Activated effector memory CD4-positive, alpha-beta T cell treated with Interleukin-2 at 50 U/mL for 16 hours (primary cell): ENCODE measurements around the gene RGSL1.

Experiments used
- DNase-seq: peaks from one replicate; pipeline ENCODE4 v3.0.0-alpha.2; 2020

Gene RGSL1

DNA sequence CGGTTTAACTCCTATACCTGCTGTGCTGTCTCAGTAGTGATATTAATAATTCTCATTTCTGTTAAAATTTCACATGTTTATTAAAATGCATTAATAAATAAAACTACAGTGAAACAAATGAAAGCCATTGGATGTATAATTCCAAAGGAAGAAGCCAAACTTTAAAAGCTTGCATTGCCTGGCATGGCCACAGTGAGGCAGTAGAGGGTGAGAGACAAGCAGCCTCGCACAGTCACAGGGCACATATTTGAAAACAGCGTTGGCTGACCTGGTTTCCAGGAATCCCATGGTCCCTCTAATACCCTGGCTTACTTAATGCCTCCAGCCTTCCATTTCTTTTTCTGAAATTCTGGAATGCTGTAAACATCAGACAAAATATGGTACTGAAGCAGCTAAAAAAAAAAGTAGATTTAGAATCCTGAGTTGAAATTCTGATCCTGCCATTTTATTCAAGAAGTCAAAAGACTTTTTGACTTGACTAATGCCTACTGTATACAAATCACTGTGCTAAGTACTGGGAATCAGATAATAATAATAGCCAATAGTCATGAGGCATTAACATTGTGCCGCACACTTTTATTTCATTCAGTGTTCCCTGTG lies 145.8 kb downstream of the RGSL1 start:
- peak; percentile 38 for DNase-seq

DNA sequence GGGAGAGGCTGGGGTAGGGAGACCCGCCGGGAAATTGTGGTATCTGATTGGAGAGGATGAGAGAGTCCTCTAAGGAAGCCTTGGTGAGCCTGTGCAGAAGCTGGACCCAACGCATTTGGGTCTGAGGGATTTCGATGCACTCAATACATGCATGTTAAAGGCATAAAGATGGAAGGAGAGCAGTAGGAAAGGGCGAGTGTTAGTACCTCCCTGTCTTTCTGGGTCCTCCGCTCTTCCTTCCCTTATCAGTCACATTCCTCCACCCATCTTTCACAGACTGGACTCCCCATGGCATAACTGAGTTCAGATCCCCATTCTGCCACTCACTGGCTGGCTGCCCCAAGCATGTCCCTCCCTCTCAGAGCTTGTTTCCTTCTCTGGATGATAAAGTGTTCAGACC lies 147.0 kb downstream of the RGSL1 start:
- DNase-seq = no peak

DNA sequence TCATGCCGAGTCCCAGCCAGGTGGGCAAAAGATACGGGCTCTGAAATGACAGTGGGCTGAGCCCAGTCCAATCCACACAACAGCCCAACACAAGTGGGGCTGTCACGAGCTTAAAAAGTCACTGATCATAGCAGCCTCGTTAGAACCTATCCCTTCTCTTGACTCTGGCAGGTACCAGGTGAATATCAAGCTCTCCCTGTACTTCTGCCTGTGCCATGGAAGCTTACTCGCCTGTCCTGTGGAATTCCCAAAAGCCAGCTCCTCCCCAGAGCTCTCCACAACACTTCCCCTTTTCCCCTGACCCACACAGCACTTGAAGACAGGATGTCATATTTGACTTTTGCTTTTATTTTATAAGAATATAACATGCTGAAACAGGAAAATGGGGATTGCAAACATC lies 148.3 kb downstream of the RGSL1 start:
- DNase-seq = no peak

GRCh38 chr1:182599339-182599738 lies 149.4 kb downstream of the RGSL1 start:
- no peak for DNase-seq

GRCh38 chr1:182600036-182600713 lies 150.2 kb downstream of the RGSL1 start:
- DNase-seq = no peak

DNA sequence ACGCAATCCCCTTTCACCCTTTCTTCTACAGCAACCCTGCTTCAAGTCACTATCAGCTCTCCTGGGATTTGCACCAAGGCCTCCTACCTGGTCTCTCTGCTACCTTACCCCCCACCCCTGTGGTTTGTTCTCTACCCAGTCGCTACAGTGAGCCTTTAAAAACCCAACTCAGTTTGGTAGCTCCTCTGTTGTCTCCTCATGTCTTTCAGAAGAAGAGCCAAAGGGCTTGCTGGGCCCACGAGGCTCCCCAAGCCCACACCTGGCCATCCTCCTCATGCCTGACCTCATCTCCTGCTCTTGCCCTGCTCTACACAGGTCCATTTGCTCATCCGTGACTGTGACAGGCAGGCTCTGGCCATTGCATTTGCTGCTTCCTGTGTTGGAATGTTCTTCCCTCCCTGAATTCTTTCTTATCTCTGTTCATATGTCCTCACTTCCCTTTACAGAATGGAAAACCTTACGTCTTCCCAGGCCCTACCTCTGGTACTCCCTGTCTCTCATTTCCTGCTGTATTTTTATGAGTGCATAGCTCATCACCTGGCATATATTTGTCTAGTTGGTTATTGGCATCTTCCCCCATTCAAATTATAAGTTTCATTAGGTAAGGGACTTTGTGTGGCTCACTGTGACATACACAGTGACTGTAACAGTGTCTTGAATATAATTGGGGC lies 150.9 kb downstream of the RGSL1 start:
- DNase-seq = no peak

DNA sequence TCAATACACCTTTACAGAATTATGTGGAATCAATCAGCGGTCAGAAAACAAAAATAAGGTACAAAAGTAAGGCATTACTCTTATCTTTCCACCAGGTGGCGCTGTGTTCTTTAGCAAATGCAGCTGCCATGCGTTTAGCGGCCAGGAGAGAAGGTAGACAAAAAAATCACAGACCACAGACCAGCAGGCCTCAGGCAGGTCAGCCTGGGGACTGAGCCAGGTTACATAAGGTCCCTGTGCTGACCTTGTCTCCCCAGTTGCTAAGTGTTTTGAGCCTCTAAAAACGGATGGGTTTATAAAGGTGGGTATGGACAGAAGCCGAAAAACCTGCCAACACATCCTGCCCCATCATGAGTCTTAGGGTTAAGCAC lies 151.5 kb downstream of the RGSL1 start:
- DNase-seq = peak; percentile 49

DNA sequence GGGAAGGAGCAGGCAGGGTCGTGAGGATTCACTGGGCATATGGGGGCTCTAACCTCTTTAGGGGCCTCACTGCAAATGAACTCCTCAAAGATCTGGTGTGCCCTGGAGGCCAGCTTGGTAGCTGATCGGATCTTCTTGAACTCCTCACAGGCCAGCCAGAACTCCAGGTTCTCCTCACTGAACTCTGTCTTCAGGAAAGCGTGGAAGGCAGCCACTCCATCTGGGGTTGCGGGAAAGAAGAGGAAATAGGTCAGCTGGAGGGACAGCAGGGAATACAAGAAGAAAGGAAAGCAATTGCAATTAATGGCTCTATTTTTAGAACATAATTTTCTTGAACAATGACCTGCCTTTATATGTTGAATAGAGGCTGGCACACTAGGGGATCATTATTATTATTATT lies 152.0 kb downstream of the RGSL1 start:
- no peak for DNase-seq

DNA sequence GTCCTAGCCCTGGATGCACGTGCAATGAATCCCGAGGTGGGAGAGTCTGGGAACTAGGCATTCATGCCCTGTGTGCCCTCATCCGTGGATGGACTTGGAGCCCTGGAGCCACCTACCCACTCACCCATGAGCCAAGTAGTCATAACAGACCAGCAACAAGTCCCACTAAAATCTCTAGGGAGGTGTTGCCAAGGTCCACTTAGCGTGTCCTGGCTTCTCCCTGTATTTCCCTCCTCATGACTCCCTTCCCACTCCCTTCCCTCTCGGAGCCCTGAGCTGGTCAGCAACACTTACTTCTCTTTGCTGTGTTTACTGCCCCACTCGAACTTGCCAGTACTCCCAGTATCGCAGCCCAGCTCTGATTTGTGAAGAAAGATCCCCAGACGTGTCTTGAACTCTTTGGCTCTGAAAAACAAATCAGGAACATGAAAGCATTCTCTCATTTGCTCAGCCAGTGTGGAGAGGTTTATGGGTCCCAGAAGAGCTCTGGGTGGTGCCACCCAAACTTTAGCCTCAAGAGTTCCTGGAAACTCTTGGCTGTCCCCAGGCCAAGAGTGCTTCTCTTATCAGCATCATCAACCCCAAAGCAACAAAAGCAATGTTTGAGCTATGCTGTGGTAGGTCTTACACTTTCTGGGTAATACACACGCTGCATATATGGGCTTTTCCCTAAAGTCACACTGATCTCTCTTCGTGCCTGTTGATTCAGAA lies 153.1 kb downstream of the RGSL1 start:
- no peak for DNase-seq

DNA sequence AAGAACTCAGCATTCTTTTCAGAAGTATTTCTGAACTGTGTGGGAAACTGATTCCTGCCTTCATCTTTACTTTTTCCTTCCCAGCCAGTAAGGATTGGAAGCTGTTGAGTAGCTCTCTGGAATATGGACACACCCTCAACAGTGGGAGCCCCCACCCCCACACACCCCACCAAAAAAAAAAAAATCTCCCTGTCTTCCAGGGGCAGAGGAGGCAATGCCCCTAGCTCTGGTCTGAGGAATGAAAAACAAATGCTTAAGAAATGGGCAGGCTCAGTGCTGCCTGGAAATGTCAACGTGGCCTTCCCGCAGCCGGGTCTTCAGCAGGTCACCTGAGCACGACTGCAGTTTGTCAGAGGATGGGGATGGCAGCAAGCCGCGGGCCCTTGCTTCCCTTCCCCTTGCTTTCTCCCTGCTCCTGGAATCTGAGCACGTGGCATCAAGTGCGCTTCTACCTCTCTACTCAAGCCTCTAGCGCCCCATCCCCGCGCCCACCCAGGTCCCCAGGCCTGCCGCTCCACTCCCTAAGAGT lies 153.8 kb downstream of the RGSL1 start:
- no peak for DNase-seq

DNA sequence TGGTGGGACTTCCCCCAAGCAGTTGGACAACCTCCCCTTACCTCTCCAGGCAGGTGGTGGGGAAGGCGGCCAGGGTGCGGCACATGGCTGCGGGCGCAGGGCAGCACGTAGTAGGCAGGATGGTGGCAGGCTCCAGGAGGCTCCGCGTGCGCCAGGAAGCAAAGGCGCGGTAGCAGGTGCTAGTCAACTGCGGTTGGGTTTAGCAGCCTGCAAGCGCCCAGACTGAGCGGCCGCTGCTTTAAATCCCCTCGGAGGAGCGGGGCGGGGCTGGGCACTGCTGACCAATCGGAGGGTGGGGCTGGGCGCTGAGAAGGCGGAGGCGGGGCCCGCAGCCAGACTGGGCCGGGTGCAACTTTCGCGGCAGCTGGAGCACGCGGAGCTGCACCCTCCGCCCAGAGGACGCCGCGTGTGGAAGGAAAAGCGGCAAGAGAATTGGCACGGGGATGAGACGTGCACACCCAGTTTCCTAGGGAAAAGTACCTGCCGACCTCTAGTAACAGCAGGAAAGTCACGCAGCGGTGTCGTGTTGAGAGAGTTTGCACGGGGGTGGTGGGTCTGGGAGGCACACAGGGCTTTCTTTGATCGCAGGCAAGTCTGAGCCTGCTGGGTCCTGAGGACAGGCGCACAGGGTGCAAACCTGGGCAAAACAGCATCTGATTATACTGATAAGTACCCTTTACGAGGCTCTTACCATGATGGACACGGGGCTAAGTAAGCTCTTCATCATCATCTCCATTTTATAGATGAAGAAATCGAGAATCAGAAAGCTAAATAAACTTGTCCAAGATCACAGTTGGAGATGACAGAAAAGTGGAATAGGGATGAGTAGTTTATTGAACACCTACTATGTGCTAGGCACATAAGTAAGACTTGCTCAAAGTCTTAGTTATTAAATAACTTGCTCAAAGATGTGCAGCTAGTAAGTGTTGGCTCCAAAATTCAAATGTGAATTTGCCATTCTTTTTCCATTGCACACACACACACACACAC lies 154.5 kb downstream of the RGSL1 start, which contains the start of gene RGS16:
RGS16 (minus strand) TSS at position 215 of the 990 bp plus-strand sequence; CDS start at position 85, 130 bp downstream.
- DNase-seq = peak; percentile 86

GRCh38 chr1:182607566-182607965 lies 157.6 kb downstream of the RGSL1 start:
- no peak for DNase-seq

- no peak for DNase-seq
Measured at GRCh38 chr1:182608236-182608635, 158.3 kb downstream of the RGSL1 start.

DNA sequence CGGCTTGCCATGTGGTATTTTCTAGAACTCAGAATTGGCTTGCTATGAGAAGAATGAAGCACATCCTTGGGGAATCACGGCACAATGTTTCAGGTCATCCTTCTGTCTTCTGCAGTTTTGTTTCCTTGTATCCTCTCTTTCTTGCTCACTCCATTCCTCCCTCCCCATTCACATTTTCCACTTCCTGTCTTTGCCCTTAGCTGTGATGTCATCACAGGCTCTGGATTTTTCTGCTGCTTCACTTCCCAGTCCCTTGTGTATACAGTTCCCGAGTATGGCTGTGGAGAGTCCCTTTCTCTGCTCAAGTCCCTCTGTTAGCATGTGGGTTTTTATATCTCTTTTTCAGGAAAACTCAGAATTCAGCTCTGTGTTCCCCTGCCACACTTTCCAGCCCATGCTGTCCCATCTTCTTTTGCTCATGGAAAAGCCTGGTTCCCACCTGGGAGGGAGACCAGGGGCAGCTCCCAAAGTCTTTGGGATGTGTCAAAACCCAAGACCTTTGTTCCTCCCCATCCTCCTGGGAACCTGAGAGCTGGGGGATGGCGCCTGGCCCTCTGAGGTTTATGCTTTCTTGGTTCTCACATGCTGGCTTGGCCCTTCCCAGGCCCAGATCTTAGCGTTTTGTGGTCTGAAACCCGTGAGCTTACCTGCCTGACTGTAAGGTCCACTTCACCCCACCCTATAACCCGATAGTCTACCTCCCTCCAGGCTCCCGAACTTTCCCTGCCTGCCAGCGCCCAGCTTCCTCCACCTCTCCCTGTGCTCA lies 159.1 kb downstream of the RGSL1 start:
- DNase-seq = no peak
